DMS53 (cell line): ENCODE data around the gene FGF8.

Experiments used
- DNase-seq: peaks from one replicate; lab custom pipeline; 2025; lab: John Stamatoyannopoulos, UW

The FGF8 gene

GRCh38 chr10:101769541-101770180 is 6.3 kb downstream of the FGF8 start:
- no peak for DNase-seq

- no peak for DNase-seq
Observed at GRCh38 chr10:101768791-101769170, 7.1 kb downstream of the FGF8 start.

- no peak for DNase-seq
Observed at GRCh38 chr10:101767966-101768790, 7.7 kb downstream of the FGF8 start.

GRCh38 chr10:101767600-101767945 is 8.3 kb downstream of the FGF8 start:
- DNase-seq, result no peak

- no peak for DNase-seq
Observed at GRCh38 chr10:101766753-101767599, 8.9 kb downstream of the FGF8 start.

- no peak for DNase-seq
Observed at GRCh38 chr10:101766306-101766705, 9.6 kb downstream of the FGF8 start.

GRCh38 chr10:101763141-101763846 is 12.6 kb downstream of the FGF8 start:
- no peak for DNase-seq

GRCh38 chr10:101762736-101763135 is 13.2 kb downstream of the FGF8 start:
- DNase-seq, result no peak

- DNase-seq, result no peak
Observed at GRCh38 chr10:101761226-101761625, 14.7 kb downstream of the FGF8 start.

GRCh38 chr10:101760510-101760909 is 15.4 kb downstream of the FGF8 start:
- DNase-seq, result no peak

GRCh38 chr10:101759309-101760247 is 16.3 kb downstream of the FGF8 start:
- DNase-seq, result no peak

- no peak for DNase-seq
Observed at GRCh38 chr10:101758858-101759257, 17.1 kb downstream of the FGF8 start.

GRCh38 chr10:101752241-101752640 is 23.7 kb downstream of the FGF8 start:
- no peak for DNase-seq

GRCh38 chr10:101749047-101750016 is 26.6 kb downstream of the FGF8 start:
- DNase-seq, result no peak

- DNase-seq, result no peak
Observed at GRCh38 chr10:101748496-101748895, 27.4 kb downstream of the FGF8 start.

GRCh38 chr10:101745074-101745696 is 30.7 kb downstream of the FGF8 start:
- DNase-seq, result no peak

GRCh38 chr10:101744267-101744666 is 31.6 kb downstream of the FGF8 start:
- DNase-seq, result no peak

GRCh38 chr10:101741938-101742337 is 34.0 kb downstream of the FGF8 start:
- DNase-seq, result no peak

- DNase-seq, result no peak
Observed at GRCh38 chr10:101736666-101737065, 39.2 kb downstream of the FGF8 start.
